ENCODE results near the gene RTN3. TPM values are rescaled to one million over a fixed set of nuclear protein-coding genes. Genes with fewer than 3 reads are reported as not detected.

The RTN3 gene
- polyA plus RNA-seq, 1 donor from 2014 or later: 283 TPM

- no peak overlapping the region for H3K4me3 ChIP-seq (ENCODE audit: low read length)
- H3K36me3 ChIP-seq (ENCODE audit: insufficient read depth, low read length): no peaks in the 10 kb centered on the region
- TF ChIP-seq TAF1 (IDR thresholded peaks at IDR 0.05; ENCODE audit: low read depth): no peak
- no peak overlapping the region for H3K4me2 ChIP-seq (ENCODE audit: low read length)
- no peaks in the 10 kb centered on the region for H3K9me3 ChIP-seq (ENCODE audit: low read length)
- peaks cover 88% of the 10 kb centered on the region for H3K79me2 ChIP-seq (replicated peaks; ENCODE audit: insufficient read depth, low read length)
- H3K9me2 ChIP-seq (ENCODE audit: insufficient read depth, low read length): no peaks in the 10 kb centered on the region
- H3K9ac ChIP-seq (ENCODE audit: low read length): no peak overlapping the region
- peaks cover 42% of the 10 kb centered on the region for H4K20me1 ChIP-seq (ENCODE audit: insufficient read depth)
- no peak overlapping the region for H2AFZ ChIP-seq (ENCODE audit: low read depth, low read length)
- no peaks in the 10 kb centered on the region for H3F3A ChIP-seq (ENCODE audit: insufficient read depth, low read length, poor library complexity, severe bottlenecking)
- no peaks in the 10 kb centered on the region for H3K27me3 ChIP-seq (ENCODE audit: insufficient read depth, low read depth, low read length)
- H3K27ac ChIP-seq (ENCODE audit: low read length): no peak overlapping the region
Observed at GRCh38 chr11:63708764-63709163, 27.5 kb downstream of the RTN3 start.

- Histone ChIP-seq H2AFZ (ENCODE audit: low read depth, low read length) (no peak overlapping the region), H3F3A (ENCODE audit: insufficient read depth, low read length, poor library complexity, severe bottlenecking) (no peaks in the 10 kb centered on the region), H3K4me2 (ENCODE audit: low read length) (no peak overlapping the region), H3K9me3 (ENCODE audit: low read length) (no peaks in the 10 kb centered on the region), H3K9me2 (ENCODE audit: insufficient read depth, low read length) (no peaks in the 10 kb centered on the region), H3K79me2 (replicated peaks; ENCODE audit: insufficient read depth, low read length) (peaks cover 90% of the 10 kb centered on the region), H3K27ac (ENCODE audit: low read length) (no peak overlapping the region), H4K20me1 (ENCODE audit: insufficient read depth) (peaks cover 43% of the 10 kb centered on the region), H3K27me3 (ENCODE audit: insufficient read depth, low read depth, low read length) (no peaks in the 10 kb centered on the region), H3K36me3 (ENCODE audit: insufficient read depth, low read length) (no peaks in the 10 kb centered on the region), H3K4me3 (ENCODE audit: low read length) (no peak overlapping the region), H3K9ac (ENCODE audit: low read length) (no peak overlapping the region)
- TF ChIP-seq SMC3 (conservative IDR thresholded peaks at IDR 0.05; ENCODE audit: poor library complexity) (no peak), EP300 (conservative IDR thresholded peaks at IDR 0.05; ENCODE audit: poor library complexity, severe bottlenecking) (no peak), EZH2 (IDR thresholded peaks at IDR 0.05; ENCODE audit: borderline replicate concordance, insufficient read depth, low read length, poor library complexity, severe bottlenecking) (no peak)
Observed at GRCh38 chr11:63709336-63709884, 28.1 kb downstream of the RTN3 start.

GRCh38 chr11:63710476-63711217 is 29.3 kb downstream of the RTN3 start:
- TF ChIP-seq REST (IDR thresholded peaks at IDR 0.05; ENCODE audit: borderline replicate concordance) (no peak), MXI1 (conservative IDR thresholded peaks at IDR 0.05; ENCODE audit: poor library complexity, severe bottlenecking) (no peak), POLR2AphosphoS5 (IDR thresholded peaks at IDR 0.05) (no peak), CTCF (IDR thresholded peaks at IDR 0.05; ENCODE audit: poor library complexity, severe bottlenecking) (no peak), RAD21 (conservative IDR thresholded peaks at IDR 0.05) (no peak), TAF1 (IDR thresholded peaks at IDR 0.05; ENCODE audit: low read depth) (no peak)
- peaks cover 36% of the 10 kb centered on the region for H4K20me1 ChIP-seq (ENCODE audit: insufficient read depth)
- no peak overlapping the region for H3K4me2 ChIP-seq (ENCODE audit: low read length)

More at GRCh38 chr11:63710476-63711217, 29.3 kb downstream of the RTN3 start:
- Histone ChIP-seq H3K27me3 (ENCODE audit: insufficient read depth, low read depth, low read length) (no peaks in the 10 kb centered on the region), H2AFZ (ENCODE audit: low read depth, low read length) (no peak overlapping the region), H3K9ac (ENCODE audit: low read length) (no peak overlapping the region), H3K79me2 (replicated peaks; ENCODE audit: insufficient read depth, low read length) (peaks cover 89% of the 10 kb centered on the region), H3K4me3 (ENCODE audit: low read length) (no peak overlapping the region), H3K9me3 (ENCODE audit: low read length) (no peaks in the 10 kb centered on the region), H3K27ac (ENCODE audit: low read length) (no peak overlapping the region), H3K36me3 (ENCODE audit: insufficient read depth, low read length) (no peaks in the 10 kb centered on the region), H3K9me2 (ENCODE audit: insufficient read depth, low read length) (no peaks in the 10 kb centered on the region), H3F3A (ENCODE audit: insufficient read depth, low read length, poor library complexity, severe bottlenecking) (no peaks in the 10 kb centered on the region)

All from neural cell (in vitro differentiated cells).